Superior temporal gyrus (tissue), 1 donor: ENCODE data around the gene MEF2D.

ENCODE experiments used
- DNase-seq: peaks from one replicate; pipeline ENCODE4 v3.0.0-alpha.2; 2016; ENCODE audit errors: extremely low spot score

The MEF2D gene

DNA sequence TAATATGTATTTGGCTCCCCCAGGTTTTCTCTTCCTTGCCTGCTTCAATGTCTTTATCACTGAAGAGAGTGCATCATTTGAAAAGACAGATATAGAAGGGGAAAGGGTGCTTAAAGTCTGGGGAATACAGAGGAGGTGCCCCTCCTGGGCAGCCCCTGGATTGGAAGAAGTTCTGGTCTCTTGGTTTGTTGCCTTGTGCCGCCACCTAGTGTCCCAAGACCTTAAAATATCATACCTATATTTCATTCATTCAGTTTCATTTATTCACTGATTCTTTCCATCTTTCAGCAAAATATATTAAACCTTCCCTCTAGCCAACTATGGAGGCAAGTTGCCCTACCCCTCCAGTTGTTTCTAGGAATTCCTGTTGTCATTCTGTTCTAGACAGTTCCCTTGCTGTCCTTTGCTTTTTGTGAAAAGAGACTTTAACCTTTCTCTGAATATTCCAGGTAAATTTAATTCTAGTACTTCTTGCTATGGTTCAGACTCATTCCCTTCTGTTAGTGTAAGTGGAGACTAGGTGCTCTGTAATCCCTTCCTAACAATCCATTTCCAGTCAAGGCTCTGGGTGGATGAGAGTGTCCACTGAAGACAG lies 56.1 kb downstream of the MEF2D start:
- peak; percentile 71 for DNase-seq

DNA sequence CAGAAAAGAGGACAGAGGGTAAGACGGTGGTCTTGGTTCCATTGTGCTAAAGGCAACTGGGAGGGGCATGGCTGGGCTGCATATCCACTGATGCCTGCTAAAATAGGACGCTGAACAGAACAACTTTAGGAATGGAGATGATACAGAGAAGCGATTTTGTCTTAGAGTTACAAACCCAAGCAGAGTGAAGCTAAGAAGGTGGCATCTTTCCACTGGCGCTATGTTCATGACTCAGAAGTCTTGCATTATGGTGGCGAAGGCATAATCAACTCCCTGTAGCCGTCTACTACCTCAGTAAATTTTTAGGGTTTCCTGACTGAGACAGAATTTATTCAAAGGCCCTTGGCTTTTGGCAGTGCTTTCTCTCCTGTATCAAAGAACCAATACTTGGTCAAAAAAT lies 57.3 kb downstream of the MEF2D start:
- DNase-seq = no peak

- DNase-seq = no peak
Measured at GRCh38 chr1:156440654-156441437, 59.7 kb downstream of the MEF2D start.

DNA sequence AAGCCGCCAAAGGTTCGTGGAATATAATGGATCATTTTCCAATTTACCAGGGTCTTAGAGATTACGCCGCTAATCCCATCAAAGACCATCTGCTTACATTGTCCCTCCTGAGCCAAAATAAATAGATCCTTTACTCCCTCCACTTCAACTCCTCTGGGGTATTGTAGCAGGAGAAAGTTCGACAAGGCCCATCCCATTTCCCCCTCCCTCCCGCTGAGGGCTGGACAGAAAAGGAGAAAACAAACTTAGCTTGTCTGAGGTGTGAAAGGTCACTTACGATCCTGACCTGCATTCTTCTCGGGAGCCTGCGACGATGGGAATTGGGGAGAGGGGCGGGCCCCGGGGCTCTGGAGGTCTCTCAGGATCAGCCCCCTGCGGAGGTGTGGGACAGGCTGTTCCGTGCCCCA lies 60.8 kb downstream of the MEF2D start:
- DNase-seq = no peak

DNA sequence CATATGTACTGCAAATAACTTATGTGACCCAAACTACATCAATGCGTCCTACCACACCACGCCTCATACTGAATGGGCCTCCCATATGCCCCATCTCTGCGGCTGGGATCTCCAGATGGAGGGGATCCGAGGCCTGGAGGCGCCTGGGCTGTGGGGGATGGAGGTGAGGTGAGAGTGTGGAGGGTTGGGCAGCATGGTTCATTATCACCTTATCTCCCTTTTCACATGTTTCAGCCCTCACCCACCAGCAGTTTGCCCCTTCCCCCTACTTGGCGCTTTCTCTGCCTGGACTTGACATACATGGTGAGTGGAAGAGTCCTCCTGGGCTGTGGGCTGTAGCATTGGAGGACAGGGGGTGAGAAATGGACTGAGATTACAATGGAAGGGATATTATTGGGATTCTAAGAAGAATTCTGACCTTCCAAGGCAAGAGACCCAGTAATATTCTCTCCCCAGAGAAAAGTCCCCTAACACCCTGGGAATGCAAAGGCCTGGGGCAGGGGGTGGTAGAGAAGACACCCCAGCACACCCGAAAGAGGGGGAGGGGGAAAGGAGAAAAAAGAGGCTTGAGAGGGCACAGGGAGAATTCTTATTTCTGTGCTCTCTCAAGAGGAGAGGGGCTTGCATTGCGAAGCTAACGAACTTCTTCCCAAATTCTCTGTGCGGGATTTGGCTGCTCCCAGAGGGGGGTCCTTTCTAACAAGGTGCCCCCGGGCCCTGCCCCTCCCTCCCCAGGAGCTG lies 61.4 kb downstream of the MEF2D start:
- DNase-seq = no peak

GRCh38 chr1:156438278-156438987 lies 62.1 kb downstream of the MEF2D start:
- DNase-seq = no peak

GRCh38 chr1:156437037-156437867 lies 63.3 kb downstream of the MEF2D start:
- no peak for DNase-seq

GRCh38 chr1:156436141-156437036 lies 64.2 kb downstream of the MEF2D start:
- no peak for DNase-seq

- DNase-seq = no peak
Measured at GRCh38 chr1:156435545-156436140, 64.9 kb downstream of the MEF2D start.

DNA sequence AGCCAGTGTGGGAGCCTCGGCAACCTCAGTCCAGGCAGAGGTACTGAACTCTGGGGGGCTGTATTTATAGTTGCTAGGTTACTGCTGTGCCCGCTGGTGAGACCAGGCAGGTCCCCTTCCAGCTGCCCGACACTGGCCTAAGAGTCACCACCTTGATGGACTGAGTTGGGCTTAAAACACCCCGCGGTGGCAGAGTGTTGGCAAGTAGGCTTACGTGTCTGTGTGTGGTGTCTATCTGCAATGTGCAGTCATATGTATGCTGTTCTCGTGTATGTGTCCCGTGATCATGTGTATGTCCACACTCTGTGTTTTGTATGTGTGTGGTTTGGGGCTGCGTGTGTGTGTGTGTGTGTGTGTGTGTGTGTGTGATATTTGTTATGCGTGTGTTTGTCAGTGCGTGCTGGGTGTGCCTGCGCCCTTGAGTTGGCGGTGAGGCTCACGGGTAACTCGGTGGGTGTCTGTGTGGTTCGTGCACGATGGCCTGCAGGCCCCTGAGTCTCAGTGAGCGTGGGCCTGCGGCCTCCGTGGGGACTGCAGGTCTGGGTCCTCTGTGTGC lies 65.5 kb downstream of the MEF2D start:
- no peak for DNase-seq

- no peak for DNase-seq
Measured at GRCh38 chr1:156433602-156434001, 67.0 kb downstream of the MEF2D start.

GRCh38 chr1:156433032-156433431 lies 67.5 kb downstream of the MEF2D start:
- no peak for DNase-seq

DNA sequence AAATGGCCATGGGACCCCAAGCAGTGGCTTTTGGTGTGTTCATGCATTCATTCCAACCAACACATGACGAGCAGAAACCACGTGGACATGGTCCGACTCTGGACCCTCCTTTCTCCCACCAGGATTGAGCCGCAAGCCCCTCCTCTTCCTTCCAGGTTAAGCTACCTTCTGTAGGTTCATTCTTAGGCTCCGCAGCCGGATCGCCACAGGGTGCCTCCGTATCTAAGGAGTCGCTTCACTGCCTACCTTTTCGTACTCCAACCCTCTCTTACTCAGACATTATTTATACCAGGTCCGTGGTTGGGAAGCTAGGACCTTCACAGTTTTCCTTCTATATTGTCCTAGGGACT lies 67.9 kb downstream of the MEF2D start:
- DNase-seq = no peak

- DNase-seq = no peak
Measured at GRCh38 chr1:156431769-156432668, 68.6 kb downstream of the MEF2D start.

DNA sequence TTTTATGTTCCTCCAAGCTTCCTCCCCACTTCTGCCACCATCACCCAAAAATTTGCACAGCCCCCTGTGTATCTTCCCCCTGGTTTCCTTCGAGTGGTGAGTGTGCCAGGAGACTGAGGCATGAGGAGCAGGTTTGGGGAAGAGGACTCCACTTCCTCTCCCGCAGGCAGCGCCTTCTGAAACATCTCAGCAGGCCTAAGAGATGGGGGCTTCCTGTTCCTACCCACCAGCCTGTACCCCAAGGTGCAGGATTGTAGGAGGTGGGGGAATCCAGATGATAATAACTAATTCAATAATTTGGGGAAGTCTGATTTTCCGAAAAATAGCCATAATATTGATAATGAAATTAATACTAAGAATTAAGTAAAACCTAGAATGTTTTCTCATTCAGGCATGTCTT lies 69.2 kb downstream of the MEF2D start:
- DNase-seq = no peak

DNA sequence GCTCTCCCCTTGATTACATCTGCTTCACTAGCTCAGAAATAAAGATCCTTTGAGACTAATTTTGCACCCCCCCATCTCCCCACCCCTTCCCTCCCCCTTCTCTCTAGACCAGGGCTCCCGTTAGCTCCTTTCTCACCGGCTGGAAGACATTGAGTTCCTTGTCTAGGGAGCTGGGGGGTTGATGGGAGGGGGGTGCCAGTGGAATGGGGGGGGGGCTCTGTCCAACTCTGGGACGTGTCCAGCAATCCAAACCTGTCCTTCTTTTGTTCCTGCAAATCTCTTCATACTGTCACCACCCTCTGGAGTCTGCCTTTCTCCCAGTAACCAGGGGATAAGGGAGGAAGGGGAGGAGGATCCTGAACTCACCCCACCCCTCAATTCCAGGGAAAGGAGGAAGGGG lies 69.7 kb downstream of the MEF2D start:
- no peak for DNase-seq

- DNase-seq = no peak
Measured at GRCh38 chr1:156430303-156430702, 70.3 kb downstream of the MEF2D start.

DNA sequence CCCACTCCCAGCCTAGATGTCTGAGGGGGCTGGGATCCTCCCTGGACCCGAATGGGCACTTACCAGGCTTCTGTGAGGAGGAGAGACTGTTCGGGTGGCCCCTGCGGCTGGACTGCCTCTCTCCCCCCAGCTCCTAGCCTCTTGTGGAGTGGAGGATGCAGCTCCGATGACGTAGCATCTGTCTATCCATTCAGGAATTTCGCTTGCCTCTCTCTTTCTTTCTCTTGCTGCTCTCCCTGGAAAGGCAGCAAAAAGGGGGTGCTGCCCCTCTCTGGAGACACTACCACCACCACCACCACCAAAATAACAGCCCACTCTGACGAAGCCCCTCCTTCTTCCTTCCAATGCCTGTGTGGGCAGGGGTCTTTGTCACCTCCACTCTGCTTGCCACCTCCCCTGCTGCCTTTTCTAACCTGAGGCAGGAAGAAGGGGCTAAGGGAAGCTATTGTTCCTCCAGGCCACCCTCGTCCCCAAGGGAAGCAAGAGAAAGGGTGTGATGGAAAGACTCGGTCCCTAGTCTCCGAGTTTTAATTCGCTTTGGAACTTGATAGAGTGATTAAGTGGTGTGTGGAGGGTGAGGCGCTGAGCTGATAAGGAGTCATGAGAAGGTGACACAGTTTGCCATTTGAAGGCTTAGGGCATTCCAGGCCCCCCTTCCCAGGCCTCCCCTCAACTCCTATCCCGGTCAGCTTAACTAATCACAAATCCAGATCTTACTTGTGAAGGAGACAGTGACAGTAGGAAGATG lies 71.1 kb downstream of the MEF2D start:
- DNase-seq = no peak
